ENCODE results near the gene ATXN1.
"Not testable (repeated sequence)": the region's sequence is repeated elsewhere in the genome, so short reads cannot be mapped to it uniquely, and the experiment has no call there.

ATXN1 gene

DNA sequence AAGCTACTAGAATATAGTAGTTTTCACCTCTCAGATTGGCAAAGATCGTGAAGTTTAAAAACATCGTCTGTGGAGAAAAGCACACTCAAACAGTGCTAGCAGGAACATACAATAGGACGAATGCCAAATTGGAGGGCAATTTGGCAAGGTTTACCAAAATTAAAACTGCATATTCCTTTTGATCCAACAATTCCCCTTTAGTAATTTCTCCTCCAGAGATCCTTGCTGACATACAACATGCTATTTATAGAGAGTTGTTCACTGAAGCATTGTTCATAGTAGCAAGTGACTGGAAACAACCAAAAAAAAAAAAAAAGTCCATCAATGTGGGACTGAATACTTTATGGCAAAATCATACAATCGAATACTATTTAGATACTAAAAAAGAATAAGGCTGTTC, 202.2 kb downstream of the ATXN1 start:
- no peak for DNase-seq

DNA sequence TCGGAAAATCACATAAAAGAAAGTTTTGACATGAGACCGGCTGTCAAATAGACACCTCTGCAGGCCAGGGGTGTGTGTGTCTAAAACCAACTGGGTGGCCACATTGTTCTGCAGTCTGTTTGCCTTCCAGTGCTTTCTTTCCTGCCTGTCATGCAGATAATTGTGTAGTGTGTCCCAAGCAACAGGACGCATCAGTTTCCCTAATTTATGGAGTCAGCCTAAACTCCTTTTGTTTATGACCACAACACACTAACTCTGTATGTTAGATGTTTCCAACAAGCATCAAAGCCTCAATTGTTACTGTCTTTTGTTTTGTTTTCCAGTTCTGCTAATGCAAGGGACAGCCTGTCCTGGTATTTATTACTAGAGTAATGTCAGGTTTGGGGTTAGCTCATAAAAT, 205.7 kb downstream of the ATXN1 start:
- DNase-seq: no peak

- DNase-seq: no peak
Measured at GRCh38 chr6:16553531-16553930, 207.7 kb downstream of the ATXN1 start.

GRCh38 chr6:16551466-16551865, 209.8 kb downstream of the ATXN1 start:
- DNase-seq: no peak

DNA sequence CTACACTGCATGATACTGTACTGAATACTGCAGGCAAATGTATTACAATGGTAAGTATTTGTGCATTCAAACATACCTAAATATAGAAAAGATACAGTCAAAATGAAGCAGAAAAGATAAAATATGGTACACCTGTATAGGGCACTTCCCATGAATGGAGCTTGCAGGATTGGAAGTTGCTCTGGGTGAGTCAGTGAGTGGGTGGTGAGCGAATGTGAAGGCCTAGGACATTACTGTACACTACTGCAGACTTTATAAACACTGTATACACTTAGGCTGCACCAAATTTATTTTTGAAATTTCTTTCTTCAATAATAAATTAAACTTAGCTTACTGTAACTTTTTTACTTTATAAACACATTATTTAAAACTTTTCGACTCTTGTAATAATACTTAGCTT, 213.1 kb downstream of the ATXN1 start:
- DNase-seq: no peak

- DNase-seq: no peak
Measured at GRCh38 chr6:16547587-16547986, 213.7 kb downstream of the ATXN1 start.

GRCh38 chr6:16546861-16547260, 214.4 kb downstream of the ATXN1 start:
- no peak for DNase-seq

DNA sequence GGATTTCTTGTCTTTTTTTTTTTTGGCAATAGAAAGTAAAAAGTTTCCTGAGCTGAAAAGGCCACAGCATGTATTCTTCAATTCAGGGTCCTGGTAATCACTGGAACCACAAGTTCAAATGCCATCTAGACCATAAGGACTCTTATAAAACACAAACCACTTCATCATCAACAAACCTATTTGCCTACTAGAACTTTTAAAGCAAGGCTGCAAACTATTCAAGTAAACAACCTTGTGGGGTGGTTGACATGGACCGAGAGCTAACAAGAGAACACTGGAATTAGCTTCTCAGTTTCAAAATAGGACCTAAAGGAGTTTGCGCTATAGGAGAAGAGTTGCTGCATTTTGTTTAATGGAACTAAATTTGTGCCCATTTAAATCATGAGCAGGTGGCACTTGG, 215.9 kb downstream of the ATXN1 start:
- DNase-seq: no peak

DNA sequence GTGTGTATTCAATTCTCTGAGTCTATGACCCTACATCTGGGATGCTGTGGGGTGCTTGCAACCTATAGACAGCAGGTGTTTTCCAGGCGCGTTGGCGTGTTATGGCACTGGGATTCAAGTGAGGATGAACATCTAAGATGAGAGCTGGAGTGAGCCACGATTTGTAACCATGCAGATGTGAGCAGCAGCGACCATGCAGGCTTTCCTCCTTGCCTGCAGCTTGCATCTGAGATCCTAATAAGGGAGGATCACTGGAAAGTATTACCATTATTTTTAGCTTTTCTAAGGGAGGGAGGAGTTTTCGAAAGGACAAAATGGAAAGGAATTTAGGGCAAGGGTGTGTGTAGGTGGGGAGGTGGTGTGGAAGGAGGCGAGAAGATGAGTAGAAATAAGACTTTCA, 216.7 kb downstream of the ATXN1 start:
- no peak for DNase-seq

DNA sequence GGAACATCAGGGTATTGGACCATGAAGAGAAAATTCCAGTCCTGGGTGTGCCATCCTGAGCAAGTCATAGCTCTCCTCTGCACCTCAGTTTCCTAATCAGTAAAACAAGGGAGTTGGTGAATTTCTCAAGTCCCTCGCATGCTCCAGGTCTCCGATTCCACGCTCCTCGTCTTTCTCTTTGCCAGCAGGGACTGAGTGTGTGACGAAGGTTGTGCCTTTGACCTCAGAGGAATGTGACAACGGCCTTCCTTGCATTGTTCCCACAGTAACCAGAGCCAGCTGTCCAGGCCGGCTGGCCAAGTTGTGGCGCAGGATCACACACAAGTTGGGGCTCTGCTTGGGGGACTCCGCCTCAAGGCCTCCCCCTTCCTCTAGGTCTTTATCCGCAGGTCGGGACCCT, 217.3 kb downstream of the ATXN1 start:
- DNase-seq: no peak

DNA sequence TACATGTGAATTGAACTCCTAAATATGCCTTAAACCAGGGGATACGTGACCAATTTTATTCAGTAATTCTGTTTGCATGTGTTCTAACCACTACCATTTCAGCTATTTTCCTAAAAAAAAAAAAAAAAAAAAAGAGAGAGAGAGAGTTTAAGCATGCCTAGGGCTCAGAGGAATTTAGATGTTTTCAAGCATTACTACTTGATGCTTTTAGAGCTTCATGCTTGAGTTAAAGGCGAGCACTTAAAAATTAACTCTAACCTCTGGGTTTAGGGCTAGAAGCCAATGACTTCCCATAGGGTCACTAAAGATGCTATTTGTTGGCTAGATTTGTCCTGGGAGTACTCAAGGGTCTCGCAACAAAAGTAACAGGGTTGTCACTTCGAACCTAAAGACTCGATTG, 217.7 kb downstream of the ATXN1 start:
- DNase-seq: no peak

DNA sequence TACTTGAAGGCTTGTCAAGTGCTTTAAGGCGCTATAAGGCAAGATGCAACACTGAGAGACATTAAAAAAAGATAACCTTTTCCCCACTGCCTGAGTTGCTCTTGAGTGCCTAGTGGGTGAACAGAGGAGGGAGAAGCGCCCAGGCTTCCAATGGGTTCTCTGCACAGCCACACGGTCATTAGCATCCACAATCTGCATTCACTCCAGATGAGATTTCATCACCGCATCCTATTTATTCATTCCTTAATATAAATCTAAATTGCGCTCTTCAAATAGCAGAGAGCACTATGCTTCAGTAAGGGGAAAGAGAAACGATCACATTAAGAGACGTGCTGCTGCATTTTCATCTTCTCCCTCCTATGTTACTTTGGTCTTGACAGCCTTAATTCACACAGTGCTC, 219.2 kb downstream of the ATXN1 start:
- no peak for DNase-seq

DNA sequence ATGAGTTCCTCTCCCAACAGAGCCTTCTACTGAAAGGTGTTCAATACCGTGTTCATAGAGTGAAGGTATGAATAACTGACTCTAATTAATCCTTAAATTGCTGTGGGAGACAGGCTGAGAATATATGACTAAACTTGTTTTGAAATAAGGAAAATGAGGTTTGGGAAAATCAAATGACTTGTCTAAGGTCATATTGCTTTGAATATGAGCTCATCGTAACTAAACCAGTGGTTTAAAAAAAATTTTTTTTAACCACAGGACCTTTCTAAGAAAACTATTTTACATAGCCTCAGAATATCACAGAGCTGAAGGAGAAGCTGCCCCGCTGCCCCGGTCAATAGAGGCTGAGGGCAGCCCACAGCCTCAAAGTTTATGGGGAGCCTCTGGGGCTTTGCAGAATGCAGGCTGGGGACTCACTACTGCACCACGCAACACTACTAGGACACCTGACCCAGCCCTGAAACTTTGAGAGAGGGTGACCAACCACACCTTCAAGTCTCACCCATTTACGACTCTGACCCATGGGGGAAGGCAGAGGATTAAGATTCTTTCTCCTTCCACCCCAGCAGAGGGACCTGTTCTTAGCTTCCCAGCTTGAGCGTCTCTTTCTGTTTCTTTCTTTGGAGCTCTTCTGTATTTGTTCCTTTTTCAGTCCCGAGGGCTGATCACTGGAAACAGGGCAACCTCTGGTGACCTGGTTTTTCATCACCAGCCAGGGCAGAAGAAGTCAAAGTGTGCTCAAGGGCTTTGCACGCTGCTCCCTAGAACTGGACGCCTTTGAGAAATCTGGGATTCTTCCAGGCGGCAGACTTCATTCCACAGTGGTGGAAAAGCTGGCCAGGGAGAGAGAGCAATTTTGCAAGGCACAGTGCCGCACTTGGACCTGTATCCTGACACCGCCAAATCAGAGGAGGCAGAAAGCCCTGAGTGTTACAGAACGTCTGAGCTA, 220.2 kb downstream of the ATXN1 start:
- no peak for DNase-seq

DNA sequence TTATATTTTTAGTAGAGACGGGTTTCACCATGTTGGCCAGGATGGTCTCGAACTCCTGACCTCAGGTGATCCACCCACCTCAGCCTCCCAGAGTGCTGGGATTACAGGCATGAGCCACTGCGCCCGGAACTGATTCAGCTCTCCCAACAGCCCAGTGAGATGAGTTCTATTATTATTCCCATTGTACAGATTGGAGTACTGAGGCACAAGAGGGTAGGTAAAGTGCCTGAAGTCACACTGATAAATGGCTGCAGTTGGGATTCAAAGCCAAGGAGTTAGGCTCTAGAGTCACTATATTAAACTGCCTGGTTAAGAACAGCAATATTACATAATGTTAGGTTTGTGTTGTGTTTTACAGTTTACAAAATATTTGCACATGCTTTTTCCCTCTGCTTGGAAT, 220.9 kb downstream of the ATXN1 start:
- DNase-seq: not testable (repeated sequence)

DNA sequence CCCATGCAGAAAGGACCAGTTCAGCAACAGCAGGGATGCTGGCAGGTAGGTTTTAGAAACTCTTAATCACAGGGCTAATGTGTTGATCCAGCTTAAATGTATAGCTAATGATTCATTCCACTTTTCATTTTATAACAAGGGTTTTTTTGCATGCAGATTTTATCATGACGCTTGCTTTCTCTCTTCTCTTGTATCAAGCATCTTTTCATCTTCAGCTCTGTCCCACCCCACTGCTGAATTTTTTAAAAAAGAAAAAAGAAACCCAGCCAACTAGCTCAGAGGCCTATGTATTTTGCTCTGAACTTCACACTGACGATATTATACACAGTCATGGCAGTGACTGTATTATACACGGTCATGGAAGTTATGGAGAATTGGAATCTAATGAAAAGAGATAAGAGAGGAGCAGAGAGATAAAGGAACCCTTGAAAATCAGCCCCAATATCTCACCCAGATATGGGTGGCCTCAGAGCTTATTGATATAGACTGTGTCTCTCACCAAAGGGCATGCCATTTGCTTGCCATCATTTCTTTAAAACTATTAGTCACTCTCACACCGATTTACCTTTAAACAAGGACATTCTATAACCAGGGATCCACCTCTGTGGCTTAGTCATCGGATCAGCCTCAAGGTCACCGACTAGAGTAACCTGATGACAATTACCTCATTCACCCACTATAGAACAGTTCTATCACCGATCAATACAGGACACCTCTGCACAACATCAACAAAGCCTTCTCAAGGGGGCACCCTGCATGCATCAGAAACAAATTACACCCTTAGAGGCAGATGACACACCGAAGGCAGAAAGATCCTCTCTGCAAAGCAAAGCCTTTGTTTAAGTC, 222.0 kb downstream of the ATXN1 start:
- DNase-seq: no peak

GRCh38 chr6:16535564-16535963, 225.7 kb downstream of the ATXN1 start:
- DNase-seq: no peak

GRCh38 chr6:16533721-16534136, 227.5 kb downstream of the ATXN1 start:
- no peak for DNase-seq

DNA sequence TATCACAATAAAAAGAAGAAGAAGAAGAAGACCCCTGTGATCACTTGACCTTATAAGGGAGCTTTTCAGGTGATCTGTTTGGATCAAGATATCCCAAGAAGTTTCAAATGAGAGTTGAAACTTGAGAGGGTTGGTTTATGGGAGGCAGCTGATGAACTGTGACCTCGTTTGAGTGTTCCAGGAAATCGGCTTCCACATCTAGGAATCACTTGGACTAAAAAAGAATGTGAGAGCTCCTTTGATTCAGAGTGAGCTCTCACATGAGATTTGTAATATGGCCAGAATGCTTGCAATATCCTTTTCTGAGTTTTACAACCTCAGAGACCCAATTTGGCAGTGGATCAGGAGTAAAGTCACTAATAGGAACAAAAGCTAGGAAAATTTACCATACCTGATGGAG, 228.1 kb downstream of the ATXN1 start:
- DNase-seq: no peak

DNA sequence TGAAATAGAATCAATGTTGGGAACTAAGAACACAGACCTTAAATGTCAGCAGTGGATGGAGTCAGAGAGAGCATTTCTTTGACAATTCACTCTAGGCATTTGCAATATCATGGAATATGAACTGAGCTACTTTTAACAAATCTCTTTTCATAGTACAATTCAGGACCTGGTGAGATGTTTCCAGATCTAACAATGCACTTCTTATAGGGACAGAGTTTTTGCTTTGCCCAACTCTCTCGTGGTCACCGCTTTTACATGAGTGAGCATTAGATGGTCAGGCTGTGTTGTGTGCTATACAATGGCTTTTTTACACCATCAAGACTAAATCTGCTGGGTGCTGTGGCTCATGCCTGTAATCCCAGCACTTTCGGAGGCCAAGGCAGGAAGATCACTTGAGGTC, 233.6 kb downstream of the ATXN1 start:
- DNase-seq: no peak

DNA sequence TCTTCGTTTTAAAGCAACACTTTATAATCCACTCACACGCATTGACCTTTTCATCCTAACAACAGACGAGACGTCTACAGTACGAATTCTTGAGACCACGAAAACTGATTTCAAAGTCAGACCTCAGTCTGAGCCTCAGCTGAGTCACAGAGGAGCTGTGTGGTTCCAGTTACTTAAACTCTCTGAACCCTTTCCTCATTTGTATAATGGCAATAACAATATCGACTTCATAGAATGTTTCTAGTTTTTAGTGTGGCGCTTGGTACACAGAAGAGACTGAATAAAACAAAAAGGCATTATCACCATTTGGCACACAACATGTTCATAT, 236.9 kb downstream of the ATXN1 start:
- no peak for DNase-seq

GRCh38 chr6:16523606-16524379, 237.5 kb downstream of the ATXN1 start:
- no peak for DNase-seq

- no peak for DNase-seq
Measured at GRCh38 chr6:16522937-16523336, 238.3 kb downstream of the ATXN1 start.

DNA sequence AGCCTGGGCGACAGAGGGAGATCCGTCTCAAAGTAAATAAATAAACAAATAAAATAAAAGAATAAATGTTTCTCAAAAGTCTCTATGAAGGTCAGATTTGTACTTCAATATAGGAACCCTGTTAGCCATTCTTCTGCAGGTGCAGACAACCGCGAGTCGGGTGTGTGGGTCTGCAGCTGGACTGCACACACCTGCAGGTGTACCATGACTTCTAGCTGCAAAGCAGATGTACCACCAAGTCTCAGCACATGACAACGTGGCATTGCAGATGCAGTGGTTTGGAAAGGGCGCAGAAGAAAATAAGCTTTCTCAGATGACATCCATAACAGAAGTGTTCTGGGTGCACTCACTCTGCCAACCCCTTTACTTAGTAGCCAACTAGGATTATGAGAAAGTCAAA, 239.7 kb downstream of the ATXN1 start:
- no peak for DNase-seq

Data from activated gamma-delta T cell (primary cell).